HAP-1 (cell line): ENCODE data around the gene RYR3.

Experiments
- DNase-seq, 2 experiments: peaks; one replicate each; pipeline ENCODE4 v3.0.0-alpha.2; 2016 to 2020; ENCODE audit warnings: low spot score in 2 of 2
- H3K27me3 ChIP-seq: fragments of 250-450 bp; sonication (Bioruptor Pico); 2 replicates; pipeline ENCODE4 v1.5.1; 2020; ENCODE audit warnings: low read depth, mild to moderate bottlenecking, moderate library complexity
- H3K36me3 ChIP-seq: fragments of 250-450 bp; sonication (Bioruptor Pico); replicated peaks from 2 replicates; pipeline ENCODE4 v1.5.1; 2020; ENCODE audit warnings: mild to moderate bottlenecking
- H3K4me1 ChIP-seq: fragments of 250-450 bp; sonication (Bioruptor Pico); 2 replicates; pipeline ENCODE4 v1.5.1; 2020; ENCODE audit warnings: mild to moderate bottlenecking
- H3K4me3 ChIP-seq: fragments of 250-450 bp; sonication (Bioruptor Pico); 2 replicates; pipeline ENCODE4 v1.5.1; 2020; ENCODE audit warnings: mild to moderate bottlenecking, moderate library complexity
- H3K9me3 ChIP-seq: fragments of 250-450 bp; sonication (Bioruptor Pico); 2 replicates; pipeline ENCODE4 v1.5.1; 2020; ENCODE audit warnings: mild to moderate bottlenecking, moderate library complexity
- in situ Hi-C: fragments of 300-500 bp; cut with MboI; formaldehyde crosslinking; loops from 3 replicates; pipeline ENCODE4 v1.14.3; 2020; ENCODE audit warnings: low sequenced_read_pairs, inconsistent platforms, mixed read lengths

RYR3 gene

GRCh38 chr15:33735143-33735542 is 424.4 kb downstream of the RYR3 start:
- Histone ChIP-seq H3K4me3 (no peak overlapping the region), H3K27me3 (no peaks in the 10 kb centered on the region), H3K9me3 (no peaks in the 10 kb centered on the region), H3K4me1 (no peaks in the 10 kb centered on the region), H3K36me3 (no peaks in the 10 kb centered on the region)
- in situ Hi-C loops = no loop called here
- no peak for DNase-seq

DNA sequence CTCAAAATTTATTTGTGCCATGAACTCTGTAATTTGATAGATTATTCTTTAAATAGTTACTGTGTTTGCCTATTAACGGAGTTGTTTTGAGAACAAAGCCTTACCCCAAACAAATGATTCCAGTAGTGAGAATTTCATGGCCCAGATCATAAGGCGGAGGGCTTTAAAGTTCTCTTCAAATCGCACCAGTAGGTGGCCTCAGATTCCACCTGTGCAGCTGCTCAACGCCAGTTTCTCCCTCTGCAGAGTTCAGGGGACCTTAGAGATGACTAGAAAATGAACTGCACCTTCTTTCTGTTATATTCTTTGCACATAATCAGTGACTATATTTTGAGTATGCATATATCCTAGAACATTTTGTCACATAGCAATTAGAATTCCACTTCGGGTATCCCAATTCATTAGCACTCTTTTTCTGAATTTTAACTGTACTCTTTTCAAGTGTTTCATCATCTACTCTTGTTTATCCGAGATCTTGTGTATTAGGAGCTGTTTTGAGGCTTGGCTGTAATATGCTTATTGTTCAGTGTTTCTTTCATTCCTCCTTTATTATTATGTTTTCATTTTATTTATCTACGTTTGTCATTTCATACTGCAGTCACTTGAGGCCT is 425.0 kb downstream of the RYR3 start:
- H3K4me3 ChIP-seq = no peak overlapping the region
- H3K4me1 ChIP-seq = no peaks in the 10 kb centered on the region
- H3K36me3 ChIP-seq = no peaks in the 10 kb centered on the region
- no peaks in the 10 kb centered on the region for H3K27me3 ChIP-seq
- in situ Hi-C loops = no loop called here
- H3K9me3 ChIP-seq = no peaks in the 10 kb centered on the region
- DNase-seq = peak; percentile 22 to 41

- H3K4me3 ChIP-seq = no peak overlapping the region
- in situ Hi-C loops = no loop called here
- H3K4me1 ChIP-seq = no peaks in the 10 kb centered on the region
- no peaks in the 10 kb centered on the region for H3K27me3 ChIP-seq
- H3K9me3 ChIP-seq = no peaks in the 10 kb centered on the region
- no peaks in the 10 kb centered on the region for H3K36me3 ChIP-seq
- DNase-seq = peak; percentile 30 to 69
Measured at GRCh38 chr15:33737687-33738601, 427.2 kb downstream of the RYR3 start.

DNA sequence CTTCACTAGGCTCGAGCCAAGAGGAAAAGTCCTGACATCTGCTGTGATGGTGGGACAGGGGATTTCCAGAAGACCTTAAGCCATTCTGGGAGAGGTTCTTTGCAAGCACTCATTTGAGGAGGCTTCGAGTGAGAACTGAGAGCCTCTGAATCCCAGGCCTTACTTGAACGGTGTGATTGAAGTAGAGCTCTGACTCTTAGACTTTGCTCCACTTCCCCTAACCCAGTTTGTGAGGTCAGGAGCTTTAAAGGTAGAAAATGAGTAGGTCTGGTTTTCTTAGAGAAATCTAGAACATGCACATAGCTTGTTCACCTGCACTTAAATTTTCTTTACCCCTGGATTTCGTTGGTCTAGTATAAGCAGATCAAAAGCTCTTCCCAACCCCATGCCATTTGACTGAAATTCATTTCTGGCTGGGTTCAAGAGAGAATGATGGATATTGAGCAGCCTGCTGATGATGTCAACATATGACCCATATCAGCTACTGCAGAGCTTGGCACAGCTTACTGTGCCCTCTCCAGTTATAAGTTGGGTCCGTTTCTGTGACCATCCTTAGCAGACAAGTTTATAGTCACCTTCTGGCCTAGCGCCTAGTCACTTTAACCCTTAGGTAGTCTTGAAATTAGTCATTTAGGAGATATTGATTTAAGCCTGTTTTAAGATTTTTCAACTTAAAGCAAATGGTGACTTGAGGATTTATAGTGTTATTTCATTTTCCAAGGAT is 428.3 kb downstream of the RYR3 start:
- no peaks in the 10 kb centered on the region for H3K27me3 ChIP-seq
- H3K4me1 ChIP-seq = no peaks in the 10 kb centered on the region
- H3K9me3 ChIP-seq = no peaks in the 10 kb centered on the region
- no peak overlapping the region for H3K4me3 ChIP-seq
- H3K36me3 ChIP-seq = no peaks in the 10 kb centered on the region
- no peak for DNase-seq
- in situ Hi-C loops = no loop called here

GRCh38 chr15:33742306-33742705 is 431.5 kb downstream of the RYR3 start:
- no peak for DNase-seq
- in situ Hi-C loops = no loop called here
- H3K9me3 ChIP-seq = no peaks in the 10 kb centered on the region

DNA sequence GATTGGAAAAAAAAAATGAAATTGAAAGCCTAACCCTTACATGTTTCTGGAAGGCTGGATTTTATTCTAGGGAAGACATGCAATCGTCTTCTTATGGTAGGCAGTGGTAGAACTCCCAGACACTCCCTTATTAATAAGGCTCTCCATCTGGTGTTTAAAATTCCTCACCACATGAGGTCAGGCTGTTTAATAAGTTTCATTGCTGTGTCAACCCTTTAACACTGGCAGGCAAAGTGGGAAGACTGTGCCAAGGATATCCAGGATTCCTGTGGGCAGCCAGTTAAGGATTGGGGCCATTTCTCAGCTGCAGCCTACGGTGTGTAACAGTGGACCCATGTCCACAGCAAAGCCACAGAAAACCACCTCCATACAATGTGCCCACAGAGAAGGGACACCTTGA is 432.0 kb downstream of the RYR3 start:
- Histone ChIP-seq H3K36me3 (no peaks in the 10 kb centered on the region), H3K27me3 (no peaks in the 10 kb centered on the region), H3K9me3 (no peaks in the 10 kb centered on the region), H3K4me1 (no peaks in the 10 kb centered on the region), H3K4me3 (no peak overlapping the region)
- in situ Hi-C loops = no loop called here
- no peak for DNase-seq

More at GRCh38 chr15:33742306-33742705, 431.5 kb downstream of the RYR3 start:
- Histone ChIP-seq H3K4me1 (no peaks in the 10 kb centered on the region), H3K36me3 (no peaks in the 10 kb centered on the region), H3K4me3 (no peak overlapping the region), H3K27me3 (no peaks in the 10 kb centered on the region)

GRCh38 chr15:33746203-33746602 is 435.4 kb downstream of the RYR3 start:
- Histone ChIP-seq H3K4me3 (no peak overlapping the region), H3K36me3 (no peaks in the 10 kb centered on the region), H3K4me1 (no peaks in the 10 kb centered on the region), H3K27me3 (no peaks in the 10 kb centered on the region), H3K9me3 (no peaks in the 10 kb centered on the region)
- in situ Hi-C loops = no loop called here
- DNase-seq = no peak

- no peak for DNase-seq
- in situ Hi-C loops = no loop called here
- no peaks in the 10 kb centered on the region for H3K4me1 ChIP-seq
- H3K27me3 ChIP-seq = no peaks in the 10 kb centered on the region
- H3K9me3 ChIP-seq = no peaks in the 10 kb centered on the region
- no peak overlapping the region for H3K4me3 ChIP-seq
- no peaks in the 10 kb centered on the region for H3K36me3 ChIP-seq
Measured at GRCh38 chr15:33753012-33753411, 442.2 kb downstream of the RYR3 start.

- in situ Hi-C loops = no loop called here
- no peak overlapping the region for H3K4me3 ChIP-seq
- no peaks in the 10 kb centered on the region for H3K27me3 ChIP-seq
- H3K4me1 ChIP-seq = no peaks in the 10 kb centered on the region
- DNase-seq = no peak
- H3K9me3 ChIP-seq = no peaks in the 10 kb centered on the region
- no peaks in the 10 kb centered on the region for H3K36me3 ChIP-seq
Measured at GRCh38 chr15:33754242-33754641, 443.5 kb downstream of the RYR3 start.

DNA sequence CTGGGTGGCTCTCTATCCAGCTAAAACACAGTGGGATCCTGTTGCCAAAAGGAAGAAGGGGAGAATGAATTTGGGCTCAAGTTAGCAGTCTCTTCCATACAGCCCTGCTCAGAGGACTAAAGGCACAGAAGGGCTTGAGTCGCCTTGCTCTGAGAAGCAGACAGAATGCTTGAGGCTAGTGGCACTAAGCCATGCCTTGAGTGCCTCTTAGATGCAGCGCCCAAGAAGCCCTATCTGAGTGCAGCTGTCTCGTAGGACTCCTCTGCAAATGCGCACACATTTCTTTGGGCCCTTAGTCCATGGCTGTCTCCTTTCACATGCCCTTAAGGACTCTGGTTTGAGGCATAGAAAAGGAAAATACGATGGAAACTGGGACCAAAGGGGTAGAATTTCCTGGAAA is 446.2 kb downstream of the RYR3 start:
- DNase-seq = no peak
- no peaks in the 10 kb centered on the region for H3K9me3 ChIP-seq
- no peaks in the 10 kb centered on the region for H3K4me1 ChIP-seq
- H3K4me3 ChIP-seq = no peak overlapping the region
- no peaks in the 10 kb centered on the region for H3K27me3 ChIP-seq
- in situ Hi-C loops = no loop called here
- no peaks in the 10 kb centered on the region for H3K36me3 ChIP-seq

DNA sequence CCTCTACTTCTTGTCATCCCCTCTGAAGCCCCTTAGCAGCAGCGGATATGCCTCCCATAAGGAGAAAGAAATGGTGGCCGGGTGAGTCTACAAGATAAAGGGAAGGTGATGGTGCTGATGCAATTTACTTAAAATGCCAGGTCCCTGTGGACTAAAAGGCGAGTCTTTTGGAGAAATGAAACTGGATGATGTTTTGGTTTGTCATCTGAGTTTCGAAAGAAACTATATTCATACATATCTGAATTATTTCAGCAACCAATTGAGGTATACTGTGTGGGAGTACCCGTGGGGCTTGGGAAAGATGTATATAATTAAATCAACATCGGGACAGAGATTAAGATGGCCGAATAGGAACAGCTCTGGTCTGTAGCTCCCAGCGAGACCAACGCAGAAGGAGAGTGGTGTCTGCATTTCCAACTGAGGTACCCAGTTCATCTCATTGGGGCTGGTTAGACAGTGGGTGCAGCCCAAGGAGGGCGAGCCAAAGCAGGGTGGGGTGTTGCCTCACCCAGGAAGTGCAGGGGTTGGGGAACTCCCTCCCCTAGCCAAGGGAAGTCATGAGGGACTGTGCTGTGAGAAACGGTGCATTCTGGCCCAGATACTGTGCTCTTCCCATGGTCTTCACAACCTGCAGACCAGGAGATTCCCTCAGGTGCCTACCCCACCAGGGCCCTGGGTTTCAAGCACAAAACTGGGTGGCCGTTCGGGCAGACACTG is 446.9 kb downstream of the RYR3 start:
- Histone ChIP-seq H3K9me3 (no peaks in the 10 kb centered on the region), H3K4me3 (no peak overlapping the region), H3K27me3 (no peaks in the 10 kb centered on the region), H3K4me1 (no peaks in the 10 kb centered on the region), H3K36me3 (no peaks in the 10 kb centered on the region)
- no peak for DNase-seq
- in situ Hi-C loops = no loop called here

DNA sequence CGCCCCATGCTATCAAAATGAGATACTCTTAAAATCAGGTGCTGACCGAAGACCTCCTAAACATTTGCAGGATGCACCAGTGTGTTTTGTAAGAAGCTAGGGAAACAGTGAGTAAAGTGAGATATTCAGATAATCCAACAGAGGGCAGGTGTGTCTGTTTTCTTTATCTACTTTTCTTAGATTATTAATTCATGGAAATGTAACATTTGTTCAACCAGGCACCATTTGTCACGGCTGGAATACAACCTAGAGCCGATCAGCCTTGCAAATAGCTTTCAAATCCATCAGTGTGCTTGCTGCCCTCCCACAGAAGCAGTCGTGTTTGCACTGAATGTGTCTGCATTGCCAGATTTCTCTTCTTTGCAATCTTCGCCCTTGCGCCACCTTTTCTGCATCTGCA is 455.6 kb downstream of the RYR3 start:
- DNase-seq = no peak
- in situ Hi-C loops = no loop called here
- H3K36me3 ChIP-seq = no peaks in the 10 kb centered on the region
- H3K4me3 ChIP-seq = no peak overlapping the region
- H3K4me1 ChIP-seq = no peaks in the 10 kb centered on the region
- H3K27me3 ChIP-seq = no peaks in the 10 kb centered on the region
- no peaks in the 10 kb centered on the region for H3K9me3 ChIP-seq

DNA sequence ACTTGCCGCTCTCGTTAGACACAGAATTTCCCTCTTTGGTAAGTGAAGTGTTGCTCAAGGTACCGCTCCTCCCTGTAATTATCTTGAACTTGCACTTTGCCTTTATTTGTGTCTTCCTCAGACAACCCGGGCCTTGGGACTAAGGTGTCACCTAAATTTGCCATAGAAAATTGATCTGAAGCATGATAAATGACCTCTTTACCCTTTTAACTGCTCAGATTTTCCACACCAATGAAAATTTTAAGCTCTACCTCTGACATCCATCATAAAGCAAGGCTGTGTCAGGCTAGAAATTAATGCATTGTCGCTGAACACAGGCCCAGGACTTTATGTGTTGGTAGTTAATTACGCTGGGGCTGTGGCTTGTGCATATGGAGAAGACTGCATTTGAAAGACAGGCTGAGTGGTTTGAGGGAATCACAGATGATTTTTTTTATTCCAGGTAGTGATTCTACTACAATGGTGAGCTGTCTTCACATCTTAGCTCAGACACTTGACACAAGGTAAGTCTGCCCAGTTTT is 458.0 kb downstream of the RYR3 start:
- no peaks in the 10 kb centered on the region for H3K27me3 ChIP-seq
- no peaks in the 10 kb centered on the region for H3K4me1 ChIP-seq
- H3K9me3 ChIP-seq = no peaks in the 10 kb centered on the region
- H3K4me3 ChIP-seq = no peak overlapping the region
- DNase-seq = no peak
- in situ Hi-C loops = no loop called here
- H3K36me3 ChIP-seq = no peaks in the 10 kb centered on the region
